CD4-positive, alpha-beta T cell treated with Interleukin-21 for 1 hour (primary cell): ENCODE results near the gene DAP.

ENCODE experiments used
- DNase-seq: peaks from one replicate; pipeline ENCODE4 v3.0.0-alpha.2; 2020

The DAP gene

DNA sequence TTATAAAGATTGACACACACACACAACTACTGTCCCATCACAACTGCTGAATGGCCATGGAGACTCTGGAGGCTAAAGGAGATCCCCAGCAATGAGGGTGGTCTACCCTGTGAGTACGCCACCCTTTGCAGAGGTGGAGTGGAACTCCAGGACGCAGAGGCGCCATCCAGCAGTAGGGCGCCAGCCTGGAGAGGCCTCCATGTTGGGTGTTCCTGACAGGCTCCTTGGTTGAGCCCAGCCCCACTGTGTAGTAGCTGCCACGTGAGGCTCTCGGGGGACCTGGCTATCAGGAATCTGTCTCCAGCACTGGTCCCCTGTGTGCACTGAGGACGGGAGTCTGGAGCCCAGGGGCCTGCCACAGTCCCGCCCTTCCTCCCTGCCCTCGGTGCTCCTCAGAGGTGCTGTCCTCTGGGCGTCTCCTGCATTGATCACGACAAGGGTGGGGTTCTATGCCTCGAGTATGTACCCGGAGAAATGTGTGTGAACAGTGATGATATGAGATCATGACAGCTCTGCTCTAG, 72.3 kb downstream of the DAP start:
- no peak for DNase-seq

DNA sequence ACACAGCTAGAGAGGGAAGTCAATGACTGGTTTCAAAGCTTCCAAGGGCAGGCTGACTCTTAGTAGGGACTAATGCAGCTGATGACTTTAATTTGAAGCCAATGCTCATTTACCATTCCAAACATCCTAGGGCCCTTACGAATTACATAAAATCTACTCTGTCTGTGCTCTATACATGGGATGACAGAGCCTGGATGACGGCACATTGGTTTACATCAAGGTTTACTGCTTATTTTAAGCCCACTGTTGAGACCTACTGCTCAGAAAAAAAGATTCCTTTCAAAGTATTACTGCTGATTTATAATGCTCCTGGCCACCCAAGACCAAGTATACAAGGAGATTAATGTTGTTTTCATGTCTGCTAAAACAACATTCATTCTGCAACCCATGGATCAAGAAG, 74.1 kb downstream of the DAP start:
- DNase-seq, result no peak

DNA sequence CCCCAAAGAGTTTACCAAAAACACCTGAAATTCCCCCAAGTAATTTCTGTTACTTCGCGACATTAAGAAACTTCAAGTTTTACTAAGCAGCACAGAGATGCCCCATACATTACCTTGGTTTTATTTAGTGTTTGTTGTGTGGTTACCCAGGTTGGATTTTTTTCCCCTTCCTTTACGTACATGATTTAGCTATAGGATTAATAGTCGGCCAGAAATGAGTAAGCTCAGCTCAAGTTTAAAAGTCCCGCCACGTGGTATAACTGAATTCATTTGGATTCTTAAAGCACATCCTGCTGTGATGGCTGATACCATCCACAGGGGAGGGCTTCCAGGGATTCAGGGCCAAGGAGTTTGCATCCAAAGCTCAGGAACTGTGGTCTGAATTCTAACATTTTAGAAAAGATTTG, 75.9 kb downstream of the DAP start:
- DNase-seq, result no peak

GRCh38 chr5:10684303-10685086, 76.5 kb downstream of the DAP start:
- DNase-seq, result no peak

DNA sequence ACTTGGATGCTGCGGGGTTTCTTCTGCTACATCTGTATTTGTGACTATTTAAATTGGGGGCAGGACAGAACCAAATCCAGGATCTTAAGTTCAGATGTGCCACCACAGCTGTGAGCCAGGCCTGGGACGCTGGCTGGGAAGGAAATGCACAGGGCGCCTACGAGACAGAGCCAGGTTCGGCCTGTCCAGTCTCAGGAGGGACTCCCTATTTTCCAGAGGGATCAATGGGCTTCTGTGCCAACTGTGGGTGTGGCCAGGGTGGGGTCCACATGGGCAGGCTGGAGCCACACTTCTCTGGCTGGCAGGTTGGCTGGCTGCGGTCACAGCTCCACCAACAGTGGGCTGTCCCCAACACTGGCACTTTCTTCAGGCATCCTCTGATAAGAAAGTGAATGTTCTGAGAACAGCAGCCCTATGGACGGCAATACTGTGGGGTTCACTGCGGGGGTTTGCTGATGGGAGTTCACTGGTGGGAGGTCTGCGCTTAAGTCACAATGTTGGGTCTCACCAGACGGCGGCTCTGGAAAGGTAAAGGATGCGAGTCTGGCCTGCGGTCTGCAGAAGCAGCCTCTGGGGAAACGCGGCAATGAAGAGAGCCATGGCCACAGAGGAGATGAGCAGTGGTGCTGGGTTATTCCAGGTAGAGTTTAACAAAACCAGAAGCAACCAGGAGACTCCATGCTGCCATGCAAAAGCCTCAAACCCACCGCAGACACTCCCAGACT, 78.1 kb downstream of the DAP start:
- no peak for DNase-seq

- DNase-seq, result no peak
Measured at GRCh38 chr5:10681731-10682679, 79.0 kb downstream of the DAP start.

DNA sequence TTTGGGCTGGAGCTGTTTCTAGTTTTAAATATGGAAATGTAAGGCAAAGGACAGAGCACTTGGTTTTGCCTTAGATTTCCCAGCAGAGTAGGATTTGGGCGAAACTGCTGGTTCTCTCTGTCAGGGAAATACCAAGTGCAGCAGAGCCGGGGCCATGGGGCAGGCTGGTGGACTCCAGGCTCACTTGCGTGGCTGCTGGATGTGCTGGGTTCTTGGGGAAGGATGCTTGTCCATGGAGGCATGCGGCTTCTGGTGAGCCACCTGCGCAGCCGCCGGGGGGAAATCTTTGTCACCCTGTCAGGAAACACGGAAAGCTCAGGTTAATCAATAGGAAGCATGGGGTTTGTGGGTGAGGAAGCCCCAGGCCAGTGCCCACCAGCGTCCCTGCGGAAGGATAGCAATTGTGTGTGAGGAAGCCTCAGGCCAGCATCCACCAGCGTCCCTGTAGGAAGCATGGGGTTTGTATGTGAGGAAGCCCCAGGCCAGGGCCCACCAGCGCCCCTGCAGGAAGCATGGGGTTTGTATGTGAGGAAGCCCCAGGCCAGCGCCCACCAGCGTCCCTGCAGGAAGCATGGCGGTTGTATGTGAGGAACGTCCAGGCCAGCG, 80.1 kb downstream of the DAP start:
- no peak for DNase-seq

DNA sequence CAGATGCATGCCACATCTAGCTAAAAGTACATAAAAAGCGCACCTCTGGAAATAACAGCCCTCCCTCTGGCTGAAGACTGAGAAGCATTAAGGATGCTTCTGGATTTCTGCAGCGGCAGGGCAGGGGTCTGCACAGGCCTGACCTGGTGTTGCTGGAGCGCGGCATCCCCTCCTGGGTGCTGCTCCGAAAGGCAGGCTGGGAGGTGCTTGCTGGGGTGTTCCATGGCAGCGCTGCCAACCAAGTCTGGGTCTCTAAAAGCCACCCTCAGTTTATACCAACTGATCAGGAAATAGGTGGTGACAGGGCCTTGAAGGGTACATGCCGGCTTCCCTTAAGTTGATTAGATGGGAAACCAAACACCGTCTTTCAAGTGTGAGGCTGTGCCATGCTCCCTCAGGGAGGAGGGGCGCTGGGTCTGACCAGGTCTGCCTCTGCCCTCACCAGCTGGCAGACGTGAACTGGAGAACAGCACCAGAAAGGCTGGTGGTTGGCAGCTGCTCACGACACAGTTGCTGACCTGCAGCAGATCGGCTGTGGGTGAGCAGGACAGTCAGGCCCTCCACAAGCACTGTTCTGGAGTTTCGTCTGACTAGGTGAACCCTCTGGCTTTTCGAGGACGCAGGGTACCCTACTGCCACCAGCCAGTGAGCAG, 81.6 kb downstream of the DAP start:
- no peak for DNase-seq

- no peak for DNase-seq
Measured at GRCh38 chr5:10678244-10678643, 82.8 kb downstream of the DAP start.

GRCh38 chr5:10677533-10677932, 83.5 kb downstream of the DAP start:
- no peak for DNase-seq

GRCh38 chr5:10676946-10677345, 84.1 kb downstream of the DAP start:
- DNase-seq, result no peak

DNA sequence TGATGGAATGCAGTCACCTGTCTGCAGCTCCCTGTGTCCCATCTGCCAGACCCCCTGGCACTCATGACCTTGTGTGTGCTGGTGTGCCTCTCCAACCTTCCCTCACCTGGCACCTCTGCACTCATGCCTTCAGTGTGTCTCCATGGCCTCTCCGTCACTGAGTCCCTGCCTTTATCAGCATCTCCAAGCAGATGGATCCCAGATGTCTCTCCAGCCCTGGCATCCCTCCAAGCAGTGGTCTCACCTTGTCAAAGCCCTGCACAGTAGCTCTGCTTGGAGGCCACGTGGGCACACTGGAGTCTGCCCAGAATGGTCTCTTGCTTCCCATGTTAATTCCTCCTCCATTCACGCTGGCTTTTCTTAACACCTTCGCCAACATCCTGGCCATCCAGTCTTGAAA, 84.8 kb downstream of the DAP start:
- no peak for DNase-seq

GRCh38 chr5:10675177-10675700, 85.8 kb downstream of the DAP start:
- no peak for DNase-seq

GRCh38 chr5:10674582-10674981, 86.5 kb downstream of the DAP start:
- DNase-seq, result no peak

DNA sequence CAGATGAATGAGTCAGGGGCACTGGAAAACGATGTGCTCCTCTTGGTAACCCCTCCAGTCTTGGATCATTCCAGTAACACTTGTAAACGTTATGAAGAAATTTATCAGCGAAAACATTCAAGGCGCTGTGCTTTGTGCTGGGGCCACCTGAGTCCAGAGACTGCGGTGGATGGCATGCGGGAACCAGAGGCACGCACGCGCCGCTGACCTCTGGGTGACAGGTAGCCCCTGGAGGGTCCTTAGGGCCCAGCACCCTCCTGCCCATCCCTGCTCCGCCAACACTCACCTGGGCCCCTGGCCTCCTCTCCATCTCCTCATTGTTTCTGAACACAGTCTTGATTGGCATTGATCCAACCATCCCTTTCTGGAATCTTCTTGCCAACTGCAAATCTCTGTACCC, 86.9 kb downstream of the DAP start:
- no peak for DNase-seq

DNA sequence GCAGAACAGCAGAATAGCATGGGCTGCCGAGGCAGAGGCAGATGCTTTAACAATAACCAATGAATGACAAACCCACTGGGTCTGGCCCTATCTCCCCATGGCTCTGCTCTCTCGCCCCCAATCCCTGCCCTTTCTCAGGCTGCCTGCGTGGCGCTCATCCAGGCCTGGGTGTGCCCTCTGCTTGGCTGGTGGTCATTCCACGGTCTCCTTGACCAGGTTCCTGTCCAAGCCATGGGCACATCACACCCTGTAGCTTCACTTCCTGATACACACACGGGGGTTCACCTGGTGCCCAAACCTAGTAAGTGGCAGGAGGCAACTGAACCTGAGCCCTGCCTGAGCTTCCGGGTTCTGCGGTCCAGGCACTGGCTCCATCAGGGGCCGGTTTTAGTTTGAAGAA, 87.6 kb downstream of the DAP start:
- no peak for DNase-seq

DNA sequence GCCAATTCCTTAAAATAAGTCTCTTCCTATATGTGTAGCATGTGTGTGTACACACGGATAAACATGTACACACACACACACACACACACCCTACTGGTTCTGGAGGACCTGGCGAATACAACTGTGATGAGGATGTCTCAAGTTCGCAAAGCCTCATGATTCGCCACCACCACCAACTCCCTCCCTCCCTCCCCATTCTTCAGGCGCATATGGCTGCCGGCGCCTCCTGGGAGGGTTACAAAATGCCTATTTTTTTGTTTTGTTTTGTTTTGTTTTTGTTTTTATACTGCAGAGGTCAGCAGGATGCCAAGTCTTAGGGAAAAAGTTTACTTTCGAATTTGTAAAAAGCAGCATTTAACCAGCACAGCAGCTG, 88.0 kb downstream of the DAP start:
- DNase-seq, result no peak

- no peak for DNase-seq
Measured at GRCh38 chr5:10672146-10673016, 88.7 kb downstream of the DAP start.

DNA sequence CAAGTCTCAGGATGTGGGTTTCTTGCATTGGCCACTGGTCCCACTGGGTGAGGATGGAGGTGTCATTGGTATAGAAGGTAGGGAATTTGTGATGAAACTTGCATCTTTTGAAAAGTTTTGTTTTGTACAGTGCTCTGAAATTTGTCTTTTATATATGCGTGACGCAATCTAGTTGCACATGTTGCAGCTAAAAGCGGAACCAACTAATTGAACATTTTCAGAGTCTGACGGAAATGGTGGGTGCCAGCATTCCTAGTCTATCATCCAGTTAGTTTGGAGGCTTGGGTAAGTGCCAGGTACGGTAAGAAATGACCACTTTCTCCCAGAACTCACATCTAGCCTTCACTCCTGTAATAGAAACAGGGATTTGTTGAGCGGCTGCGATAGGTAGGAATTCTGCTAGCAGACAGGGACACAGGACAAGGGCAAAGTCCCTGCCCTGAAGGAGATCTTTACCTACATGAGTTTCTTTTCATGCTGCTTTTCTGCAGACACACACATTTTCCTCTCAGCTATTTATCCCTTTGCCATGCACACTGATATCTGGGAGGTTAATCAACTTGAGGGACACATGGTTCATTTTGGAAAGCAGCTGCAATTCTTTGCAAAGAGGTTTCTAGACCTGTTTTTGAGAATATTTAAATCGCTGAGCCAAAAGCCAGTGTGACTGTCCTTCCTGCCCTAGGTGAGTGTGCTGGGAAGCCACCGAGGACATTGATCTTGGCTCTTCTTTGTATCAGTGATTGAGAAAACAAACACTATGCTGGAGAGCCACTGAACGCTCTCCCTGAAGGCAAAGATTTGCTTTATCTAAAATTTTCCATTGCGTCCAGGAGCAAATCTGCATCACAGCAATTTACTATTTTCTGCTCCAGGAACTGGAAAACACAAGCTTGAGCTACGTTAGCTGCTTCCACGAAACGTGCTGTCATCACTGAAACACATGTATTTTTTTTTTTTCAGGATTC, 89.7 kb downstream of the DAP start:
- no peak for DNase-seq

DNA sequence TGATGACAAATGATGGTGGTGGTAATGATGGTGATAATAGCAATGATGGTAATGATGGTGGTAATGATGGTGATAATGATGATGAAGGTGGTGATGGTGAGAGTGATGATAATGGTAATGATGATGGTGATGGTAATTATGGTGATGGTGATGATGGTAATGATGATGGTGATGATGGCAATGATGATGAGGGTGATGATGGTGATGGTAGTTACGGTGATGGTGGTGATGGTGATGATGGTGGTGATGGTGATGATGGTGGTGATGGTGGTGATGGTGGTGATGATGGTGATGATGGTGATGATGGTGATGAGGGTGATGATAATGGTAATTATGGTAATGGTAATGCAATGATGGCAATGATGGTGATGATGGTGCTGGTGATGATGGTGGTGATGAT, 91.1 kb downstream of the DAP start:
- no peak for DNase-seq
